IPS DF 4.7 (cell line): ENCODE measurements around the gene ABHD18.
"Not testable (repeated sequence)": the region's sequence is repeated elsewhere in the genome, so short reads cannot be mapped to it uniquely, and the experiment has no call there.

Source experiments
- DNase-seq: peaks from one replicate; pipeline ENCODE4 v3.0.0-alpha.2; 2013; ENCODE audit warnings: low spot score; ENCODE audit errors: extremely low read depth

Gene ABHD18

DNA sequence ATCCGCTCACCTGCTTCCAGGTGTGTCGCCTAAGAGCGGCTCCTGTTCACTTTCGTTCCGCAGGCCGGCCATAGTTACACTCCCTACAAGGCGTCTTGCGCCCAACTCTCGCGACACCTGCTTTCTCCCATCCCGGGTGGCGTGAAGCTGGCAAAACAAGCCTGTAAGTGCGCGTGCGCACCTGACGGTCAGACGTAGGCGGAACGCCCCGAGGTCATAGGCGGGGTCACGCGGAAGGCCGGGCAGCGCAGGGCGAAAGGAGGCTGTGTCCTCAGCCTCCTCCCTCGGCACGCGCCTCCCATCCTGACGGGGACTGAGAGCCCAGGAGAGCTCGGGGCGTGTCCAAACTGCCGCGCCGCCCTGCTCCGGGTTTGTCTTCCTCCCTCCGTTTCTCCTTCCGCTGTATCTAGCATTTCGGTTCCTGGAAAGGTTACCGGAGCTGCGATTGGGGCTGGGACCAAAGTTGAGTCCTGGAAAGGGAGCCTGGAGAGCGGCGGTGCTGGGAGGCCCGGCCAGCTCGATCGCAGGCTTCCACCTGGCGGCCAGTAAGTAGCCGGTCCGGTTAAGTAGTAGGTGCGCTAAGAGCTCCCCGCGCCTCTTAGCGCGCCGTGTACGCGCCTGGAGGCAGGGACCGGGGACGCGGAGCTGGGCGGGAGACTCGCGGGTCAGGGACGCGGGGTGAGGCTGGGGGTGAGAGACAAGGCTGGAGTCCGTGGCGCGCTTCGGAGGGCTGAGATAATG lies at the start of gene ABHD18, which contains the start of gene MFSD8:
TSS of gene ABHD18 (plus strand) at position 345 of the 741 bp plus-strand sequence. CDS start 17,550 bp downstream, outside the sequence.
TSS of gene MFSD8 (minus strand) at position 112 of the 741 bp plus-strand sequence. CDS start at position 72, 40 bp downstream.
- peak; percentile 98 for DNase-seq

DNA sequence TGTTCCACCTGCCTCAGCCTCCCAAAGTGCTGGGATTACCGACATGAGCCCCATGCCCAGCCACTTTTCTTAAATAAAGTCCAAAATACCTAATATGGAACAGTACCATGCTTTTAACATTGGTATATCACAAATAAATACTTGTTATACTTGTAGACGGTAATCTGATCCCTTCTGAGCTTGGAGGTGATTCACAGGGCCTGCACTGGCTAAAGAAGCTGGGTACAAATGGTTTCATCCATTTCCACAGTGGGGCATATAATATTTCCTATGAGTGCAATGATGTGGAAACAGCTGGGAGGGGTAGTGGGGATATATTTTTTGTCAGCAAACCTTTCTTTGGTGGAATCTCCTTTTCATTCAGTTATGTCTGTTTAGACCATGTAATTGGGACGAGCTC lies 48.7 kb upstream of the ABHD18 start:
- DNase-seq = no peak

DNA sequence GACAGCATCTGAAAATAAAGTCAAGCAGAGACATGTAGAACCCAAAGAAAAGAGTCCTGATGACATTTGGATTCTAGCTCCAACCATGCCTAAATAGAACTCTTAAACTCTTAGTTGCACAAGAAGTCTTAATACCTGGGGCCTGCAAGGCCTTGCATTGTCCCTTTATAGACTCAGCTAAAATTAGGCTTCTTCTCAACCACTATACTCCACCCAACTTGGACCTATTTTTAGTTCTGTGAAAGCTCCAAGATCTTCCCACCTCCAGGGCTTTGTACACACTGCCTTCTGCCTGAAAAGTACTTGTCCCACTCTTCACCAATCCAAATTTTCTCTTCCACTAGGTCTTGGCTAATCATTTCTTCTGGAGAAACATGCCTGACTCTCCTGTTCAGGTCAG lies 48.1 kb upstream of the ABHD18 start:
- no peak for DNase-seq

DNA sequence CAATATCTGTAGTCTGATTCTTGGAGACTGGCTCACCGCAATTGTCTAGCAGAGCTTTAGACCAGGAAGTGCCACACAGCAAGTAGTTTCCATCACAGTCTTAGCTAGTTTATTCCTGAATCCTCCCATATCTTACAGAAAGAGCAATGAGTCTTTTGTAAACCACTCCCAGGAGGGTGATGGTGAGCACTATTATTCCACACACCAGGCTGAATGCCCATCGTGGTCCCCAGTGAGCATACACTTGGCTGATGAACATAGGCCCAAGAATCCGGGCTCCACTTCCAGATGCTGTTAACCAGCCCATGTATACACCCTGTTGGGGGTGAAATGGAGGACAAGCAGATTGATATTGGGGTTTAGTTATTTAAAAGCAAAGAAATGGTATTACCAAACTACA lies 44.7 kb upstream of the ABHD18 start:
- no peak for DNase-seq

DNA sequence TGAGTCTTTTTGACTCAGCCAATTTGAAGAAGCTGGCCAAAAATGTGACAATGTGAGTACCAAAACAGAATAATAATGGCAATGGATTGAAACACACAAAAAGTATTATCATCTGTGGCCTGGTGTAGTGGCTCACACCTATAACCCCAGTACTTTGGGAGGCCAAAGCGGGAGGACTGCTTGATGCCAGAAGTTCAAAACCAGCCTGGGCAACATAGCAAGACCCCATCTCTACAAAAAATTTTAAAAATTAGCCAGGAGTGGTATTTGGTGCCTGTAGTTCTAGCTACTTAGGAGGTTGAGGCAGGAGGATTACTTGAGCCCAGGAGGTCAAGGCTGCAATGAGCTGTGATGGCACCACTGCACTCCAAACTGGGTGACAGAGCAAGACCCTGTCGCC lies 43.0 kb upstream of the ABHD18 start:
- no peak for DNase-seq

DNA sequence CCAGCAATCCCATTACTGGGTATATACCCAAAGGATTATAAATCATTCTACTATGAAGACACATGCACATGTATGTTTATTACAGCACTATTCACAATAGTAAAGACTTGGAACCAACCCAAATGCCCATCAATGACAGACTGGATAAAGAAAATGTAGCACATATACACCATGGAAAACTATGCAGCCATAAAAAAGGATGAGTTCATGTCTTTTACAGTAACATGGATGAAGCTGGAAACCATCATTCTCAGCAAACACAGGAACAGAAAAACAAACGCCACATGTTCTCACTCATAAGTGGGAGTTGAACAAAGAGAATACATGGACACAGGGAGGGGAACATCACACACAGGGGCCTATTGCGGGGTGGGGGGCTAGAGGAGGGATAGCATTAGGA lies 39.5 kb upstream of the ABHD18 start:
- not testable (repeated sequence) for DNase-seq

DNA sequence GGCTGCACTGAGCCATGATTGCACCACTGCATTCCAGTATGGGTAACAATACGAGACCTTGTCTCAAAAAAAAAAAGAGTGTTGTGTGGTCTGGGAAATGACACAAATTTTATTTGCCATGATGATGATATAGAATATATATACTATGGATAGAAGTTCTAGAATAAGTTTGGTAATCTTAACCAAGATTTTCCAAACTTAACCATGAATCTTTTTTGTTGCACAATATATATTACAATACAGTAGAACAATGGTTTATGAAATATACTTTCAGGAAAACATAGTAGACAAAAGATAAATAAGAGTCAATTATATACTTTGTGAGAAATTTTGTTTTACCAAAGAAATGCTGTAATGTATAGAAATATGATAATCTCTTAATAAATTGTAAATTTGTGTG lies 35.0 kb upstream of the ABHD18 start:
- no peak for DNase-seq

DNA sequence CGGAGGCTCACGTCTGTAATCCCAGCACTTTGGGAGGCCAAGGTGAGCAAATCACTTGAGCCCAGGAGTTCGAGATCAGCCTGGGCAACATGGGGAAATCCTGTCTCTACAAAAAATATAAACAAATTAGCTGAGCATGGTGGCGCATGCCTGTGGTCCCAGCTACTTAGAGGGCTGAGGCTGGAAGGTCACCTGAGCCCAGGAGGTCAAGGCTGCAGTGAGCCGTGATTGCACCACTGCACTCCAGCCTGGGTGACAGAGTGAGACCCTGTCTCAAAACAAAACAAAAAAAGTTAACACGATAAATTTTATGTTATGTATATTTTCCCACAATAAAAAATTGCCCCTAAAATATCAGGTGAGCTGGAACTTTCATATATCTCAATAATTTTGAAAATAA lies 33.4 kb upstream of the ABHD18 start:
- DNase-seq = not testable (repeated sequence)

DNA sequence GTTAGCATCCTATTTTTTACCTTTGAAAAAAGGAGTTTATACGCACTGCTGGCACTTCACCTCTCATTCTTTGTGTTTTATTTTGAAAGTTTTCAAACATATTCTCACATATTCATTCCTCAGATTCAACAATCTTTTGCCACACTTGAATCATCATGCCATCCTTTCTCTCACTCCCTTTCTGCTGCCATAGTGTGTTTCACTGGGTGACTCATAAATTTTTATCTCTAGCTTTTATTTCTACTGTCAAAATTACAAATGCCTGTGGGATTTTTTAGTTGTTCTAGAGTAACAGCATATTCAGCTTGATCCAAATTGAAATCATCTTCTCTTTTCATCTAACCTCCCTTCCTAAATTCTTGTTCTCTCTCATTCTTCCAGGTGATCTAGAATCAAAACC lies 28.2 kb upstream of the ABHD18 start:
- no peak for DNase-seq

DNA sequence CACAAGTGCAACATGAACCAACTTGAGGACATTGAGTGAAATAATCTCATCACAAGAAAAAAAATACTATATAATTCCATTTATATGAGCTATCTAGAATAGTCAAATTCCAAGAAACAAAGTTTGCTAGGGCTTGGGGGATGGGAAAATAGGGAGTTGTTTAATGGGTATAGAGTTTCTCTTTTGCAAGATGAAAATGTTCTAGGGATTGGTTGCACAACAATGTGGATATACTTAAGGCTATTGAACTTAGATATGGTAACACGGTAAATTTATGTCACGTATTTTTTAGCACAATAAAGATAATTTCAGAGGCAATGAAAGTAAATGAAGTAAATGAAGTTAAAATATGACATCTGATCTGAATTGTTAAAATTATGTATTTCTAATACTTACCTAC lies 8.1 kb upstream of the ABHD18 start:
- DNase-seq = no peak

DNA sequence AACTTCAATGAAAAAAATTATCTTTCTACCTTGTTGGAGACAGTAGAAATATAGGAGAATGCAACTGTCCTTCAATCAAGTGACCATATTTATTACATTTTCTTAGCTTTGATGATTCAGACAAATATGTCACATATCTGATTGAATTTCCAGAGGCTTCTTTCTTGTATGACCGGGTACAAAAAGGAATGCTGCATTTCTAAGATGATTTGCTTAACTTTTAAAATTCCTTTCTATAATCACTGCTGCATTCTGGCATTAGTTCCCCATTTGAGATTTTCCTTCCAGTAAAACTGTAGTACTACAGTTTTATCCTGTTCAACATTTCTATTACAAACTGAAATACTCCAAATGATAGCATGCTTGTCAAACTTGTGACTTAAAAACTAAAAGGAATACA lies 5.4 kb upstream of the ABHD18 start:
- no peak for DNase-seq

DNA sequence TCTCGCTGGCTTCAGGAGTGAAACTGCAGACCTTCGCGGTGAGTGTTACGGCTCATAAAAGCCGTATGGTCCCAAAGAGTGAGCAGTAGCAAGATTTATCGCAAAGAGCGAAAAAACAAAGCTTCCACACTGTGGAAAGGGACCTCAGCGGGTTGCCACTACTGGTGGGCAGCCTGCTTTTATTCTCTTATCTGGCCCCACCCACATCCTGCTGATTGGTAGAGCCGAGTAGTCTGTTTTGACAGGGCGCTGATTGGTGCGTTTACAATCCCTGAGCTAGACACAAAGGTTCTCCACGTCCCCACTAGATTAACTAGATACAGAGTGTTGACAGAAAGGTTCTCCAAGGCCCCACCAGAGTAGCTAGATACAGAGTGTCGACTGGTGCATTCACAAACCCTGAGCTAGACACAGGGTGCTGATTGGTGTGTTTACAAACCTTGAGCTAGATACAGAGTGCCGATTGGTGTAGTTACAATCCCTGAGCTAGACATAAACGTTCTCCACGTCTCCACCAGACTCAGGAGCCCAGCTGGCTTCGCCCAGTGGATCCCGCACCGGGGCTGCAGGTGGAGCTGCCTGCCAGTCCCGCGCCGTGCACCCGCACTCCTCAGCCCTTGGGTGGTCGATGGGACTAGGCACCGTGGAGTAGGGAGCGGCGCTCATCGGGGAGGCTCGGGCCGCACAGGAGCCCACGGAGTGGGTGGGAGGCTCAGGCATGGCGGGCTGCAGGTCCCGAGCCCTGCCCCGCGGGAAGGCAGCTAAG lies 1.4 kb upstream of the ABHD18 start:
- not testable (repeated sequence) for DNase-seq

DNA sequence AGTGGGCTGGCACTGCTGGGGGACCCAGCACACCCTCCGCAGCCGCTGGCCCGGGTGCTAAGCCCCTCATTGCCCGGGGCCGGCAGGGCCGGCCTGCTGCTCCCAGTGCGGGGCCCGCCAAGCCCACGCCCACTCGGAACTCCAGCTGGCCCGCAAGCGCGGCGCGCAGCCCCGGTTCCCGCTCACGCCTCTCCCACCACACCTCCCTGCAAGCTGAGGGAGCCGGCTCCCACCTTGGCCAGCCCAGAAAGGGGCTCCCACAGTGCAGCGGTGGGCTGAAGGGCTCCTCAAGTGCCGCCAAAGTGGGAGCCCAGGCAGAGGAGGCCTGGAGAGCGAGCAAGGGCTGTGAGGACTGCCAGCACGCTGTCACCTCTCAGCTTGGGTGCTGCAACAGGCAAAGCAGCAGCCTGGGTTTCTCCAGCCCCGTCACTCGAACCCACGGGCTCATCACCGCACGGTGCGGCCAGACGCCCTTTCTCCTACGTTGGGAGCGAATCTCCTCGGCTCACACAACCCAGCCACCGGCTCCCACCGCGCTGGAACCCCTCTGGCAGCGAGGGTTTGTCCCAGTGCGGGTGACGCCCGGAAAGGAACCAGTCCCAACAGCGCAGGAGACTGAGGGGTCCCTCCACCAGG lies 662 bp upstream of the ABHD18 start:
- not testable (repeated sequence) for DNase-seq

DNA sequence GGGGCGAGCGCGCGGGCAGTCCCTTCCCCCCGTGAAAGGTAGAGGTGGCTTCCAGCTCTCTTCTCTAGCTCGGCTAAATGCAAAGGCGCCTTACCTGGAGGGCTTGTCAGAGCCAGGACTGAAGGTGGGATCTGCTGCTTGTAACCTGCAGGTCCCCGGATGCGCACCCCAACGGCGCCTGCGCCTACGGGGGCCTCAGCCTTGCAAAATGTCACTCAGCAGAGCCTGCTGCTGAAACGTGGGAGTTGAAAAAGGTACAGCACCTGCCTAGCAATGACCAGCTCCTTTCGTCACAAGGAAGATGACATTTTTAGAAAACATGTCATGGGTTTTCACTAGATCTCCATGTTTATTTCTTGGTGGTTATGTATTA lies 583 bp downstream of the ABHD18 start:
- DNase-seq = no peak

DNA sequence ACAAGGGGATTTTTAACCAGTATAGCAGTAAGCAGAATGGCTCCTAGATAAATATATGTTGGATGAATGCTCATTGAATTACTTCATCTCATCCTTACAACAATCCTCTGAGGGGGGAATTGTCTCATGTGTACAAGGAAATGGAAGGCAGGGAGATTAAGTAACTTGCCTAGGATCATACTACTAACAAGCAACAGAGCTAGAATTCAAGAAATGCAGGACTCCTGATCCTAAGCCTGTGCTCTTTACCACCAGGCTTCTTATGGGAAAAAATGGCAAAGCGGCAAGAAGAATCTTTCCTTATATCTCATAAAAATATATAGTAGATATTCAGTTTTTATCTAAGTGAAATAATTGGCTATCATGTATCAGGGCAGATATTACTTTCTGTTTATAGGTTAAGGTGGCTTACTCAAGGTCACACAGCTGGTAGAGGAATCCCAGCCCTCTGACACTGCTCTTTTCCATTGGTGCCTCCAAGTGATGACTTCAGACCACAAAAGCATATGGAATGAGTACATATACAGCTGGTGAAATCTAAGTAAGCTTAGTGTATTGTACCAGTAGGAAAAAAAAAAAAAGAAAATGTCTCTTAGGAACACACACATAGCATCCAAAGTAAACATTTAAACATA lies 2.1 kb downstream of the ABHD18 start:
- DNase-seq = no peak

DNA sequence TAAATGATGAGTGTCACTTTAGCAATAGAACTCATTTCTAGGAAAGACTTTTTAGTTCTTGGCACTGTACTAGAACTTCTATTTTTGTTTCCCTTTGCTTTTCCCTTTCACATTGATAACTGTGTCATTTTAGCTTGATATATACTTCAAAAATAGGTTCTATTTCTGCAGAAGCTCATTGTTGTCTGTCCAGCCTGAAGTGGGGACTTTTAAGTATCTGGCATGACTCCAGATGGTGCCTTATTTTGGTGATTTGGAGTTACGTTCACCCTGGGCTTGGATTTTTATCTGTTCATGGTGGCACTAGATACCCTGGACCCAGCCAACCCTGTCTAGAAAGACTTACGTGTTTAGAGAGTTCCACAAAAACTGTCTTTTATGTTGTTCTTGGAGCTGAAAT lies 3.4 kb downstream of the ABHD18 start:
- no peak for DNase-seq

DNA sequence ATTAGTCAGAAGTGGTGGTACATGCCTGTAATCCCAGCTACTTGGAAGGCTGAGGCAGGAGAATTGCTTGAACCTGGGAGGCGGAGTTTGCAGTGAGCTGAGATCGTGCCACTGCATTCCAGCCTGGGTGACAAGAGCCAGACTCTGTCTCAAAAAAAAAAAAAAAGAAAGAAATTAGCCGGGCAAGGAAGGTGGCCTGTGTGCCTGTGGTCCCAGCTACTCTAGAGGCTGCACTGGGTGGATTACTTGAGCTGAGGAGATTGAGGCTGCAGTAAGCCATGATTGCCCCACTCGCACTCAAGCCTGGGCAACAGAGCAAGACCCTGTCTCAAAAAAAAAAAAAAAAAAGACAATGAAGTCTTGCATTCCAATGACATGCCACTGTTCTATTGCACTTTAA lies 5.7 kb downstream of the ABHD18 start:
- DNase-seq = not testable (repeated sequence)

DNA sequence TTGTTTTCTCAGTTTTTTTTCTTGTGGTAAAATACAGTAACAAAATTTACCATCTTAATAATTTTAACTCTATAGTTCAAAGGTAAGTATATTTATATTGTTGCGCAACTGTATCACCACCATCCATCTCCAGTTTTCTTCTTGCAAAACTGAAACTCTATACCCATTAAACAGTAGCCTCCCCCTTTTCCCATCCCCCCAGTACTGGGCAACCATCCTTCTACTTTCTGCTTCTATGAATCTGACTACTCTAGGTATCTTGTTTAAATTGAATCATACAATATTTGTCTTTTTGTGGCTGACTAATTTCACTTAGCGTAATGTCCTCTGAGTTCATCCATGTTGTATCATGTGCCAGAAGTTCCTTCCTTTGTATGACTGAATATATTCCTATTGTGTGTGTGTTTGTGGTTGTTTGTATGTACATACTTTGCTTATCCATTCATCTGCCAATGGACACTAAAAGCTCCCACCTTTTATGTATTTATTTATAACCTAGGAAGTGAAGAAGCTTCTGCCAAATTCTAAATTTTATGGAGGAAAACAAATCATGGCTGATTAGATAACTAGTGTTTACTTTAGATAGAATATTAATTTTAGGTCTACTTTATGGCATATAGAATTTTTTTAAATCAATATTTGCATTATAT lies 10.0 kb downstream of the ABHD18 start:
- no peak for DNase-seq

DNA sequence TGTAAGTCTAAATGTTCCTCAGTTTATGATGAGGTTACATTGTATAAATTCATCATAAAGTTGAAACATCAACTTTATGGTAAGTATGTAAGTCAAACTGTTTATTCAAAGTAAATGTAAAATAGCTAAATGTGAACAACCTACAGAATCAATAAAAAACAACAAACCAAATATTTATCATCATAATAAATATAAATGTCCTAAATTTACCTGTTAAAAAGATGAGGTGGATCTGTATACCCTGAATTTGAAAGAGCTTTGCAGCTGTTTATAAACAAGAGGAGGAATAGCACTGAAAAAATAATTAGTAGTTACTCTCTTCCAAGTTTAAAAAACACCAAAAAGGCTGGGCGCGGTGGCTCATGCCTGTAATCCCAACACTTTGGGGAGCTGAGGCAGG lies 13.7 kb downstream of the ABHD18 start:
- DNase-seq = no peak

DNA sequence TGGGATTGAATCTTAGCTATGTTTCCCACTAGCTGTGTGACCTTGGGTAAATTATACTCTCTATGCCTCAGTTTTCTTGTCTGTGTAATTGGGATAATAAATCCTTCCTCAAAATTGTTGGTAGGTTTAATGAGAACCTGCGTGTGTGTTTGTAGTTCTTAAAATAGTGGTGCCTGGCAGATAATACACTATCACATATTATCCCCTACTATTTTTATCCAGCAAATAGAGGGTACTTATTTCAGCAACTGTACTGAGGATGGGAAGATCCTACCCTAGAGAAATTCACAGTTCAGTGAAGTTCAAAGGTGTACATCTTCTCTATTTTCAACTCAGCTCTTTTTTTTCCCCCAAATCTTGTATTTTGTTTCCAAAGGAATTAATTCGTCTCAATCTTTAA lies 17.2 kb downstream of the ABHD18 start:
- DNase-seq = no peak

DNA sequence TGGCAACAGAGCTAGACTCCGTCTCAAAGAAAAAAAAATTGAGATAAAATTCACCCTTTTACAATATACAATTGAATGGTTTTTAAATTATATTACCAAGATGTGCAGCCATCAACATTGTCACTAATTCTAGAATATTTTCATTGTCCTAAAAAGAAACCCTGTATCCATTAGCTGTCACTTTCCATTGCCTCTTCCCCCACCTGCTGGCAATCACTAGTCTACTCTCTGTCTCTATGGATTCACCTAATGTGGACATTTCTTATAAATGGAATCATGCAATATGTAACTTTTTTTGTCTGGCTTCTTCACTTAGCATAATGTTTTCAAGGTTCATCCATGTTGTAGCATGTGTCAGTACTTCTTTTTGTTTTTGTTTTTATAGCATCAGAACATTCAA lies 20.8 kb downstream of the ABHD18 start:
- no peak for DNase-seq
